Testis (tissue), 2 donors: ENCODE data around the gene RMDN2.

Source experiments
- CTCF ChIP-seq, 3 experiments: fragments of 450-650 bp in 2 of 3; fragments of 200-600 bp in 1 of 3; sonication (generic) in 1 of 3; IDR thresholded peaks; one replicate each; pipeline ENCODE4 v1.5.1; 2016 to 2019; ENCODE audit warnings: antibody characterized with exemption in 3 of 3, mild to moderate bottlenecking in 2 of 3, moderate library complexity in 1 of 3
- POLR2A ChIP-seq: fragments of 450-650 bp; IDR thresholded peaks from one replicate; pipeline ENCODE4 v1.6.1; 2017; ENCODE audit warnings: antibody characterized with exemption, mild to moderate bottlenecking, moderate library complexity

- no peak for TF ChIP-seq CTCF (IDR thresholded peaks at IDR 0.05)
- no peak for TF ChIP-seq POLR2A
Measured at GRCh38 chr2:37987098-37987775, 62.1 kb downstream of the RMDN2 start.
